Loucy (cell line): ENCODE measurements around the gene KCNA4.

ENCODE experiments used
- EZH2phosphoT487 ChIP-seq: fragments of 200-600 bp; IDR thresholded peaks from 2 replicates; pipeline ENCODE4 v1.6.1; 2018; ENCODE audit warnings: antibody characterized with exemption, mild to moderate bottlenecking, moderate library complexity, borderline replicate concordance
- TF ChIP-seq, protein P1 (sequence below): fragments of 200-600 bp; sonication (generic); conservative IDR thresholded peaks from 2 replicates; pipeline ENCODE4 v1.5.1; 2014; ENCODE audit warnings: mild to moderate bottlenecking, antibody characterized with exemption, low read length

GRCh38 chr11:29963796-29964195, 53.0 kb downstream of the KCNA4 start:
- TF ChIP-seq, protein P1, sequence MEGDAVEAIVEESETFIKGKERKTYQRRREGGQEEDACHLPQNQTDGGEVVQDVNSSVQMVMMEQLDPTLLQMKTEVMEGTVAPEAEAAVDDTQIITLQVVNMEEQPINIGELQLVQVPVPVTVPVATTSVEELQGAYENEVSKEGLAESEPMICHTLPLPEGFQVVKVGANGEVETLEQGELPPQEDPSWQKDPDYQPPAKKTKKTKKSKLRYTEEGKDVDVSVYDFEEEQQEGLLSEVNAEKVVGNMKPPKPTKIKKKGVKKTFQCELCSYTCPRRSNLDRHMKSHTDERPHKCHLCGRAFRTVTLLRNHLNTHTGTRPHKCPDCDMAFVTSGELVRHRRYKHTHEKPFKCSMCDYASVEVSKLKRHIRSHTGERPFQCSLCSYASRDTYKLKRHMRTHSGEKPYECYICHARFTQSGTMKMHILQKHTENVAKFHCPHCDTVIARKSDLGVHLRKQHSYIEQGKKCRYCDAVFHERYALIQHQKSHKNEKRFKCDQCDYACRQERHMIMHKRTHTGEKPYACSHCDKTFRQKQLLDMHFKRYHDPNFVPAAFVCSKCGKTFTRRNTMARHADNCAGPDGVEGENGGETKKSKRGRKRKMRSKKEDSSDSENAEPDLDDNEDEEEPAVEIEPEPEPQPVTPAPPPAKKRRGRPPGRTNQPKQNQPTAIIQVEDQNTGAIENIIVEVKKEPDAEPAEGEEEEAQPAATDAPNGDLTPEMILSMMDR = no peak
- TF ChIP-seq EZH2phosphoT487 = no peak
